Activated CD8-positive, alpha-beta memory T cell treated with anti-CD3 and anti-CD28 coated beads for 1 hour (primary cell): ENCODE data around the gene TSEN34.

Experiments used
- DNase-seq, 2 donors: peaks; one replicate each; pipeline ENCODE4 v3.0.0-alpha.2; 2020; ENCODE audit warnings: low read depth in 1 of 2; ENCODE audit errors: extremely low read depth in 1 of 2

TSEN34 gene

DNA sequence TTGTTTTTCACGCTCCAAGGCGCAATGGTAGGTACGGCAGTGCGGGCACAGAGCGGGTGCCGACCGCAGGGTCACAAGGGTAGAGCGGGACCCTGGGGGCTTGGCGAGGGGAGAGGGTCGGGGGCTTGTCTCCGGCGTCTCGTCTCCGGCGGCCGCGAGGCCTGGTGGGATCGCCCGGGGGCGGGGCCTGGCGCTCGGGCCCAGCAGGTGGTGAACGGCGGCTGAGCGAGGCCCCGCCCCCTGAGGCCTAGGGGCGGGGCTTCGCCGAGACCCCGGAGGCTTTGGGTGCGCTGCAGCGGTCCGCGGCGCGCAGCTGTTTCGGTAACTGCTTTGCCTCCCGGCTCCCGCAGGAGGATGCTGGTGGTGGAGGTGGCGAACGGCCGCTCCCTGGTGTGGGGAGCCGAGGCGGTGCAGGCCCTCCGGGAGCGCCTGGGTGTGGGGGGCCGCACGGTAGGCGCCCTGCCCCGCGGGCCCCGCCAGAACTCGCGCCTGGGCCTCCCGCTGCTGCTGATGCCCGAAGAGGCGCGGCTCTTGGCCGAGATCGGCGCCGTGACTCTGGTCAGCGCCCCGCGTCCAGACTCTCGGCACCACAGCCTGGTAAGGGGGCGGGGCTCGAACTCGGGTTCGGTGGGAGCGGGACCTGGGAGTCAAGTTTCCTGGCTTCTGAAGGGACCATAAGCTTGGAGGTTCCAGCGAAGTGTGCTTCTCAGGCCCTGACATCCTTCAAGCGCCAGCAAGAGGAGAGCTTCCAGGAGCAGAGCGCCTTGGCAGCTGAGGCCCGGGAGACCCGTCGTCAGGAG lies at the start of gene TSEN34:
Gene TSEN34, plus strand, starts transcription at position 298 of the 800 bp plus-strand sequence. Its CDS starts 57 bp downstream, at position 355.
- DNase-seq: peak in 1 of 2 donors; percentile 80

DNA sequence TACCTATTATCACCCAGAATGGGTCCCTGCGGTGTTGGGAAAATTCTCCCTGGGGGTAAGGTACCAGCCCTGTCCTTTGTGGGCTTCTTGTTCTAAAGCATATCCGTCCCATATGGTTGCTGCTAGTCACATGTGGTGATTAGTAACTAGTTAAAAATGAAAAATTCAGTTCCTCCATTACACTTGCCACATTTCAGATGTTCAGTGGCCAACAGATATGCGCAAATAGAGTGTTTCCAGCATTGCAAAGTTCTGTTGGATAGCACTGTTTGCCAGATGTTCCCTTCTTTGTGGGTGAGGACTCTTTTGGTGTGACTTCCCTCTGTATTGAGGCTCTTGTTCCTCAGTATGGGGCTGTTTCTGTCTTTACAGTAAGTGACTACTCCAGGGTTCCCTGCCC lies 49.8 kb upstream of the TSEN34 start:
- DNase-seq: no peak

DNA sequence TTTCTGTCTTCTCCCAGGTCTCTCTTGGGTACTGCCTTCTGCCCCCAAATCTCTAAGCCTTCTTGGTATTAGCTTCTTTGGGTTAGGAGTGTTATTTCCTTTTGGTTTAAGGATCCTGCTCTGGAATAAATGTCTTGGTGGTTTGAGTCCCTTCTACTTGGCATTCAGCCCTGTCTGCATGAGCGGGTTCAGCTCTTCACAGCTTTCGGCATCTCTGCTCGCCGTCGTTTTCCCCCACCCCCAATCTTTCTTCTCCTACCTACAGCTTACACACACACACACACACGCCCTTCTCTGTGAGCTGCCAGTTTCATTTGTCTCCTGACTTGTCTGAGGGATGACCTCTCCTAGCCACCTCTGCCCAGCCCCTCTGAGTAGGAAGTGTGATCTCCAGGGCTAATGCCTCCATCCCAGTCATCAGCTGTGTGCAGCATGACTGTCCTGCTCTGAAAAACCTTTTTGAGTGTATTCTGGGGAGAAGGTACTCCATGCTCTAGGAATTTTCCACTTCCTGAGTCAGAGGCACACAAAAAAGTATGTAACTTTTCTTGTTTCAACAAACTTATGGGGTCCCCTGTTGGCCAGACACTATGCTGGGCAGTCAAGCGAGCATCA lies 48.8 kb upstream of the TSEN34 start:
- no peak for DNase-seq

DNA sequence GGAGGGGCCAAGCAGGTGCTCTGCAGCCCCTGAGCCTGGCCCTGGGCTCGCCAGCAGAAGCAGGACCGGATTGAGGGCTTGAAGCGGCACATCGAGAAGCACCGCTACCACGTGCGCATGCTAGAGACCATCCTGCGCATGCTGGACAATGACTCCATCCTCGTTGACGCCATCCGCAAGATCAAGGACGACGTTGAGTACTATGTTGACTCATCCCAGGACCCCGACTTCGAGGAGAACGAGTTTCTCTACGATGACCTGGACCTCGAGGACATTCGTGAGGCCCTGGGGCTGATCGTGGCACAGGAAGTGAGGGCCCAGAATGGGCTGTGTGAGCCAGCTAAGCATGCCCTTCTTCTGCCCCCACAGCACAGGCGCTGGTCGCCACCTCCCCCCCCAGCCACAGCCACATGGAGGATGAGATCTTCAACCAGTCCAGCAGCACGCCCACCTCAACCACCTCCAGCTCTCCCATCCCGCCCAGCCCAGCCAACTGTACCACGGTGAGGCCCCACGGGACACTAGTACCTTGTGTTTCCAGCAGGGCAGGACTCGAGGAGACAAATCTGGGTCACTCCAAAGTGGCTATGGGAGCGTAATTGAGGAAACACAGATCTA lies 45.5 kb upstream of the TSEN34 start:
- no peak for DNase-seq

DNA sequence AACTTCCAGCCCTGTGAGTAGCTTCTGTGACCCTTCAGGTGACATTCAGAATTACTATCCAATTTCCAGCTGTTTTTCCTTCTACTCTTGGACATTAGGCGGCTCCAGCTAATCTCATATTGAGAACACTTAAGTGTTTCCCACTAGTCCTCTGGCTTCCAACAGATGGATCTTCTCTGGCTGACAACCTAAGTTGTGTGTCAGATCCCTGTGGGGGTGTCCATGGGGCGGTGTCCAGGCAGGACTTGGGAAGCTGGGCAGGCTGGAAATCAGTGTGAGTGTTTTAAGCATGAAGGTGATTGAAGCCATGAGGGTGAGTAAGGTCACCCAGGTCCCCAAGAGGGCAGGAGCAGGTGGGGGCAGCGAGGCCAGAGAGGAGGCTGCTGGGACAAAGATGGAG lies 43.4 kb upstream of the TSEN34 start:
- DNase-seq: no peak

DNA sequence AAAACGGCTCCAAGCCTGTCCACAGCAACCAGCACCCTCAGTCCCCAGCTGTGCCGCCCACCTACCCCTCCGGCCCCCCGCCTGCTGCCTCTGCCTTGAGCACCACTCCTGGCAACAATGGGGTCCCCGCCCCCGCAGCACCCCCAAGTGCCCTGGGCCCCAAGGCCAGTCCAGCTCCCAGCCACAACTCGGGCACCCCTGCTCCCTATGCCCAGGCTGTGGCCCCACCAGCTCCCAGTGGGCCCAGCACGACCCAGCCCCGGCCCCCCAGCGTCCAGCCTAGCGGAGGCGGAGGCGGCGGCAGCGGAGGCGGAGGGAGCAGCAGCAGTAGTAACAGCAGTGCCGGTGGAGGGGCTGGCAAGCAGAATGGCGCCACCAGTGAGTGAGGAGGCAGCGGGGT lies 43.0 kb upstream of the TSEN34 start:
- DNase-seq: no peak

DNA sequence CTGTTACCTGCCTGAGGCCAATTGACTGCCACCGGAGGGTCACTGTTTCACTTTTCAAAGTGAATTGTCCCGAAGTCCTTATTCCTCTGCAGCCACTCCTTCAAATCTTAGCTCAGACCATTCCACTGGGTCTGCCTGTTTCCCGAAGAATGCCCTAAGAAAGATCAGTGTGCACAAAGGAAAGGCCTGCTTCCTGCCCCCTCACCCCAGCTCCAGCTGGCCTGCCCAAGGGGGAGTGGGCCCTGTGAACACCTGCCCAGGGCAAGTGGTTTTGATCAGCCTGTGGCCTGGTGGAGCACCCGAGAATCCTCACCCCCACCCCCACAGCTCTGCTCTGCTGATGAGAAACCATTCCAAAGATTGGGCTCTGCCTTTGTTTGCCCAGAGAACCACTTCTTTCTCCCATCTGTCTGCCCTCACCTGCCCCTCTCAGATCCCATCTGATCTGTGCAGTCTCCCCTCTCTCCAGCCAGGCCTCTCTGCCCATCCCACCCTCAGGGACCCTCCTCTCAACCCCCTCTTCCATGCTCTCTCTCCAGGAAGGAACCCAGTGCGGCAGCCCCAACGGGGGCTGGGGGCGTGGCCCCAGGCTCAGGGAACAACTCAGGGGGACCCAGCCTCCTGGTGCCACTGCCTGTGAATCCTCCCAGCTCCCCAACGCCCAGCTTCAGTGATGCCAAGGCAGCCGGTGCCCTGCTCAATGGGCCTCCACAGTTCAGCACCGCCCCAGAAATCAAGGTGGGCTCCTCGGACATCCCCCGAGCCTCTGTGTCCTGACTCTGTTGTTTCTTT lies 41.9 kb upstream of the TSEN34 start:
- no peak for DNase-seq

DNA sequence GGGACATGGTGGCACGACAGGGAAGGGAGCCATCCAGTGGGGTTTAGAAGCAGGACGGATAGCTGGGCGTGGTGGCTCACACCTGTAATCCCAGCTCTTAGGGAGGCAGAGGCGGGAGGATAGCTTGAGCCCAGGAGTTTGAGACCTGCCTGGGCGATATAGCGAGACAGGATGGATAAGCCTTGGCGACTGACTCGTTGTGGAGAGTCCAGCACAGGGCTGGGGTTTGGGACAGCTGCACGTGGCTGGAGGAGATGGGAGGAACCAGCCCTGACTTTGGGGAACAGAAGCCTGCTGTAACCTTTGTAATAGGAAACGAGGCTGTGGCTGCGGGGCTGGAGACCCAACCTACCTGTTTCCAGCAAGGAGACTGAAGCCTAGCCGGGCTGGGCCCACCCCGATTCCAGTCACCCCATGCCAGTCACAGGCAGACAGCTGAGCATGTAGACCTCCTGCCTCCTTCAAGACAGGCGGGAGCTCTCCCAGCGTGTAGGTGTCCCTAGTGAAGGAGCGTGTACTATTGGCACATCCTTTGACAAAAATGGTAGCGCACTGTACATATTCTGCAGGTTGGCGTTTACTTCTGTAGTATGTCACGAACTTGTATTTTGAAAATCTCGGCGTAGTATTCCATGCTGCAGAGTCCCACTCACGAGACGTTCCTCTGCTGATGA lies 39.6 kb upstream of the TSEN34 start:
- DNase-seq: no peak

DNA sequence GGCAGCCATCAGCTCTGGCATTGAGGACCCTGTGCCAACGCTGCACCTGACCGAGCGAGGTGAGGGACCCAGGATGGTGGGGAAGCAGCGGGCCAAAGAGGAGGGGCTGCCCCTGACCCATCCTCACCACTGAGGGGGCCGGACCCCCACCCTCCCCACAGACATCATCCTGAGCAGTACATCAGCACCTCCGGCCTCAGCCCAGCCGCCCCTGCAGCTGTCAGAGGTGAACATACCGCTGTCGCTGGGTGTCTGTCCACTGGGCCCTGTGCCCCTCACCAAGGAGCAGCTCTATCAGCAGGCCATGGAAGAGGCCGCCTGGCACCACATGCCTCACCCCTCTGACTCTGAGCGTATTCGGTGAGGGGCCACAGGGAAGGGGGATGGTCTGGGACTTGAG lies 38.8 kb upstream of the TSEN34 start:
- no peak for DNase-seq

DNA sequence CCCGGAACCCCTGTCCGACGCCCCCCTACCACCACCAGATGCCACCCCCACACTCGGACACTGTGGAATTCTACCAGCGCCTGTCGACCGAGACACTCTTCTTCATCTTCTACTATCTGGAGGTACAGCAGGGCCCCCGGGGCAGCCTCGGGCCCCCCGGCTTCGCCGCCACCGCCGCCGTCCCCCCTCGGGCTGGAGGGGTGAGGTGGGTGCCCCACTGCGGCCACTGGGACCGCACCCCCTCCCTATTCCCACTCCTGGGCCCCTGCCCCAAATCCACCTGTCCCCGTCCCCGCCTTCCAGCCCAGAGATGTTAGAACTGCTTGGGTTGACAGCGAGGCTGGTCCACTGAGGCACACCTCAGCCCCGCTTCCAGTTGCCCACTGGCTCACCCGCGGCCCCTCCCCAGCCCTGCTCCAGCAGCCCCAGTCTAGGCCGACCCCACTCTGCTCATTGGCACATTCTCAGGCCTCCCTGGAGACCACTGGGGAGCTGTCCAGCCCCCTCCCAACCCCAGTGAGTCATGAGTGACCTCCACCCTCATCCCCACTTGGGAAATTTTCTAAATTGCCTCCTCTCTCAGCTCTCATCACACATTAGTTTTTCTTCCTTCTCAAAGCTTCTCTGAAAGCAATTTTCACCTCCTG lies 38.1 kb upstream of the TSEN34 start:
- DNase-seq: no peak

DNA sequence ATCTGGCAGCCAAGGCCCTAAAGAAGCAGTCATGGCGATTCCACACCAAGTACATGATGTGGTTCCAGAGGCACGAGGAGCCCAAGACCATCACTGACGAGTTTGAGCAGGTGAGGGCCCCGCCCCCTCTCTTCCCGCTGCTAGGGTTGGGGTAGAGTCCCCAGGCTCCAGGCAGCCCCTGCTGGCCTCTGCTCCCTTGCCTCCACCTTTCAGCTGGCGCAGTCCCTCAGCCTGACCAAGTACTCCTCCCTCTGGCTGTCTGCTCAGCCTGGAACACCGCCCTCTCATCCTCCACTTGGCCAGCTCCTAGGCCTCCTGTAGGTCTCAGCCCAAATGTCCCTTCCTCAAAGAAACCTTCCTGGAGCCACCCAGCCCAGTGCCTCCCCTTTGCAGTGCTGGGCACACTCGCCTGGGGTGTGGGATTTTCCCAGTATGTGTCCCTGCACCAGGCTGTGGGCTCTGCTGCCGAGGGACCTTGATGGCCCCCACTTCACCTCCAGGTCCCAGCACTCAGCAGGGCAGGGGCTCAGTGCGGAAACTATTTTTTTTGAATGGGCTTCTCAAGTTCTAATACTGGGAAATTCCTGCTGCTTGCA lies 37.3 kb upstream of the TSEN34 start:
- no peak for DNase-seq

DNA sequence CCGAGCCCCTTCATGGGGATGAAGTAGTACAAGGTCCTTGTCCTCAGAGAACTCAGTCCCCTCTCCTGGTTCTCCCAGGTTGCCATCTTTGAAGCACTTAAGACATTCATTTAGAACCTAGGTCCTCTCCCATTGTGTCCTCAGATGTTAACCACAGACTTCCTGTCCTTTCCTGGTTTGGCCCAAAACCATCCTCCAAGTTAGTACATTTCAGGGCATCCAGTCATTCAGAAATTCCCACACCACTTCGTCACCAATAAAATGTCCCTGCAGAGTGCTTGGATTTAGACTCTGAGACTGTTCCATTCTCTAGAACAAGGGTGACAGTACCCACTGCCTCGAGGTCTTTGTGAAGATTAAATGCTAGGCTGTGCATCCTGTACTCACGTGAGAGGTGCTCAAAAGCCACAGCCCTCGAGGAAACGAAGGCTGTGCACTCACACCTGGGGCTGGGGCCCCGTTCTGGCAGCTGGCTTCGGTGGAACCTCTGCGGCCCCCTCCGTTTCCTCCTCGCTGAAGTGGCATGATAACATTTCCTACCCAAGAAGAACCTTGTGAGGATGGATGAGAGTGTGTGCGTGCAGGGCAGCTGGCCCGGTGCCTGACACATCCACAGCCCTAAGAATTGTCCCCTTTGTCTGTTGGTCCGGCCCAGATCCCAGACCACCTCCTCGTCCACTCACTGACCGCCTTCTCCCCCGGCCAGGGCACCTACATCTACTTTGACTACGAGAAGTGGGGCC lies 36.3 kb upstream of the TSEN34 start:
- no peak for DNase-seq

DNA sequence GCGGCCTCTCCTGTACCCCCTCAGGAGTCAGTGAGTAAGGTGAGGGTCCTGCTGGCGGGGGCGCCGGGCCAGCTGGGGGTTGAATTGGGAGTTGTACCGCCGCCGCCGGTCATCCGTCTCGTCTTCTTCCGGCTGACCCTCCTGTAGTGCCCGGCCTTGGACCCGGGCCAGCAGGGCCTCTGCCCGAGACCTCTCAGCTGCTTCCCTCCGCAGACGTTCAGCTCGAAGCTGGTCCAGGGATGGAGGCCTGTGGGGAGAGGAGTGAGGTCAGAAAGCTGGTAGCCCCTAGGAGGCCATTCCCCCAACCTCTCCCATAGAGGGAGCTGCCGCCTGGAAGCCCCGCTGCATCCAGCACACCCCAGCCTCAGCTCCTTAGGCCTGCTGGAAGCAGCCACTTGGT lies 35.4 kb upstream of the TSEN34 start:
- no peak for DNase-seq

DNA sequence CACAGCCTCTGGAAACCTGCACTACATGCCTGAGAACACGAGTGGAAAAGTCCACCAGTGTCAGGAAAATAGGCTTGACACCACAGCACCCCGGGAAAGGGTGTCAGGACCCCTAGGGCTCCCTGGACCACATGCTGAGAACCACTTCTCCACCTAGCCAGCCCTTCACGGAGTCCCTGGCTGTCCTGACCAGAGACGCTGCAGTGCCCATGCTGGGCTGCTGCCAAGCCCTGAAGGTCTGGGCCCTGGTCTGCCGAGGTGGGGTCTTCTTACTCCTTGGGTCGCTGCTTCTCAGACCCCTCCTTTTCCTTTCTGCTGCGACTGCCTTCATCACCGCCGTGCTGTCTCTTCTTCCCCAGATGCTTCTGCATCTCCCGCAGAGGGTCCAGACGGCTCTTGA lies 34.6 kb upstream of the TSEN34 start:
- DNase-seq: no peak

DNA sequence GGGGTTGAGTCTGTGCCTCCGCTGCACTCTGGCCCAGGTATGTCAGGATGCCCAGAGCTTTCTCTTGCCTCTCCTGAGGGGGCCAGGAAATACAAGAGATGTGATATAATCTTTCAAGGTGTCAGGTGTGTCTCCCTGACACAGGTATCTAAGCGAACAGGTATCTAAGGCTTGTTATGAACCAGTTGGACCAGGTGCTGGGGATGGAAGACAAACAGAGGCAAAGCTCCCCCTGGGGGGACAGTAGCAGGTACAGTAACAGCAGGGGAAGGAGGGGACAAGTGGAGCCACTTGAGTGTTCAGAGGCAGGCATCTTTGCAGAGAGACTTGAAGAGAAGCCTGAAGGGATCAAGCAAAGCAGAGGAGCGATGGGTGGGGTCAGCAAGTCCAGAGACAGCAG lies 34.2 kb upstream of the TSEN34 start:
- DNase-seq: no peak

DNA sequence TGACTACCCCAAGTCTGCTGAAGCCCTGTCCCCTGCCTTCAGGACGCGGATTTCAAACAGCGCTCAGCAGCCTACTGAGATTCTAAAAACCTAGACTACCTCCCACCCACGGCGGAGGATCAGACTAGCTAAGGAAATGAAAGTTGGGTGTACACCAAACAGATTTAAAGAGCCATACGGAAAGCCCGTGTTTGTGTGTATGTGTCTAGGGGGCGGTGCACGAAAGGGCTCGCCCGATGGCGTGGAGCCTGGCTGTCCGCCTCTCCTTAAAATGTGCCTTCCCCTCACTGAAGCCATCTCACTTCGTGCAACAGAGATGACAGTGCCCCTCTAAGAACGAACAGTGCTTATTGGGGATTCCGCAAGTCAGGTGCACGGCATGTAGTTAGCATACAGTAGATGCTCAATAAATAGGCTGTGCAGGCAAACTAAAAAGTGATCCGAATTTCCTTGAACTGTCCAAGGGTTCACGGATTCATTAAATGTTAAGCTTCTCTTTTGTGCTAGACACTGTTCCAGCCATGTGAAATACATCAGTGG lies 32.2 kb upstream of the TSEN34 start:
- no peak for DNase-seq

DNA sequence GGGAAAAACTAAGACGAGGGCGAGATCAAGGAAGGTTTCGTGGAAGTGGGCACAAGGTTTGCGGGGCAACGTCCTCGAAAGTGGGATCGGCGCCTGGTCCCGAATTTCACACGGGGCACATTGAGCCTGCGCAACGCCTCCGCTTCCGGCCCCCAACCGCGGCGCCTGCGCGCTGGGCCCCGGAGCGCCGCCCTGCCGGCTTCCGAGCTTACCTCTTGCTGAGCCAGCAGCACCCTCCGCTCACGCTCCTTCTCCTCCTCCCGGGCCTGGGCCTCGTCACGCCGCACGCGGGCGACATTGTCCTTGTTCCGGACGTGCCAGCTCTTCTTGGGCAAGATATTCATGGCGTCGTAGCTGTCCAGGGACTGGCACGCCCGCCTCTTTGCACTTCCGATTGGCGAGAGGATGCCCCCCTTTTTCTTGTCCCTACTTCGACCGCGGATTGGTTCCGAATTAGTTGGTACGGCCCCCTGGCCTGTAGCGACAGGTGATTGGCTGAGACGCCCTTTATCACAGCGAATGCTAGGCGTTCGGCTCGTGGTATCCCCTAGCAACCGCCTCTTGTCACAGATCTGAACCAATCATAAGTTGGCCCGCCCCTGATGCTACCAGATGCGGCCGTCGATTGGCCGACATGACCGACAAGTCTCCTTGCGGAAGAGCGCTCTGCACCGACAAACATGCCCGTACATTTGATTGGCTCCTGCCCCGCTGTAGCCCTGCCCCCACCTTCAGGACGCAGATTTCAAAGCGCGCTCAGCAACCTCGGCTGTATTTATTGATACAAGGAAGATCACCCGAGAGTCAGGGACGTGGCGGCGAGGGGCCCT lies 31.5 kb upstream of the TSEN34 start, which contains the start of gene LENG1:
Gene LENG1, minus strand, starts transcription at position 370 of the 830 bp plus-strand sequence. Its CDS starts 26 bp downstream, at position 344.
- DNase-seq: peak; percentile 93 to 99
